DOHH2 (cell line): ENCODE data around the gene ZNF32.

Source experiments
- H3F3A ChIP-seq: fragments of 200-600 bp; sonication (generic), shearing (Covaris generic); 2 replicates; pipeline ENCODE4 v1.6.0; 2016; ENCODE audit warnings: antibody characterized with exemption, mild to moderate bottlenecking; ENCODE audit not compliant: control insufficient read depth, insufficient read depth
- H3K27ac ChIP-seq: fragments of 200-600 bp; sonication (generic); 2 replicates; pipeline ENCODE4 v1.5.1; 2014; ENCODE audit warnings: low read depth, mild to moderate bottlenecking, low read length, moderate library complexity
- H3K27me3 ChIP-seq: fragments of 200-600 bp; sonication (generic); 2 replicates; pipeline ENCODE4 v1.6.1; 2014; ENCODE audit warnings: mild to moderate bottlenecking, low read length, mixed read lengths; ENCODE audit not compliant: control insufficient read depth
- H3K36me3 ChIP-seq: fragments of 200-600 bp; sonication (generic); 2 replicates; pipeline ENCODE4 v1.6.1; 2014; ENCODE audit warnings: mild to moderate bottlenecking, low read length, moderate library complexity, mixed read lengths; ENCODE audit not compliant: control insufficient read depth
- H3K4me1 ChIP-seq: fragments of 200-600 bp; sonication (generic); 2 replicates; pipeline ENCODE4 v1.6.1; 2014; ENCODE audit warnings: mild to moderate bottlenecking, low read length, mixed read lengths; ENCODE audit not compliant: control insufficient read depth
- H3K4me2 ChIP-seq: fragments of 200-600 bp; sonication (generic); 2 replicates; pipeline ENCODE4 v1.6.0; 2014; ENCODE audit warnings: mild to moderate bottlenecking, low read length, moderate library complexity
- H3K4me3 ChIP-seq: fragments of 200-600 bp; sonication (generic); 2 replicates; pipeline ENCODE4 v1.5.1; 2014; ENCODE audit warnings: mild to moderate bottlenecking, low read length, mixed read lengths
- H3K79me2 ChIP-seq: fragments of 200-600 bp; sonication (generic); 2 replicates; pipeline ENCODE4 v1.6.1; 2014; ENCODE audit warnings: mild to moderate bottlenecking, low read length, mixed read lengths; ENCODE audit not compliant: control insufficient read depth
- H3K9me2 ChIP-seq: fragments of 200-600 bp; sonication (generic); replicated peaks from 2 replicates; pipeline ENCODE4 v1.6.1; 2014; ENCODE audit warnings: mild to moderate bottlenecking, low read length, mixed read lengths; ENCODE audit not compliant: control insufficient read depth
- H3K9me3 ChIP-seq: fragments of 200-600 bp; sonication (generic); 2 replicates; pipeline ENCODE4 v1.6.1; 2014; ENCODE audit warnings: antibody characterized with exemption, low read length, mixed read lengths; ENCODE audit not compliant: control insufficient read depth, insufficient read depth
- H4K20me1 ChIP-seq: fragments of 200-600 bp; sonication (generic); 2 replicates; pipeline ENCODE4 v1.6.0; 2014; ENCODE audit warnings: low read depth, mild to moderate bottlenecking, antibody characterized with exemption, low read length, moderate library complexity; ENCODE audit not compliant: control insufficient read depth, insufficient read depth
- EZH2phosphoT487 ChIP-seq: fragments of 200-600 bp; sonication (generic); IDR thresholded peaks from 2 replicates; pipeline ENCODE4 v1.6.1; 2017; ENCODE audit warnings: borderline replicate concordance, mild to moderate bottlenecking, antibody characterized with exemption, low read length, moderate library complexity, mixed read lengths
- TF ChIP-seq, protein P1 (sequence below): fragments of 200-600 bp; sonication (generic); IDR thresholded peaks from one replicate; pipeline ENCODE4 v1.5.1; 2014; ENCODE audit warnings: antibody characterized with exemption, mild to moderate bottlenecking, low read depth, low read length; ENCODE audit not compliant: poor library complexity, severe bottlenecking

The ZNF32 gene

DNA sequence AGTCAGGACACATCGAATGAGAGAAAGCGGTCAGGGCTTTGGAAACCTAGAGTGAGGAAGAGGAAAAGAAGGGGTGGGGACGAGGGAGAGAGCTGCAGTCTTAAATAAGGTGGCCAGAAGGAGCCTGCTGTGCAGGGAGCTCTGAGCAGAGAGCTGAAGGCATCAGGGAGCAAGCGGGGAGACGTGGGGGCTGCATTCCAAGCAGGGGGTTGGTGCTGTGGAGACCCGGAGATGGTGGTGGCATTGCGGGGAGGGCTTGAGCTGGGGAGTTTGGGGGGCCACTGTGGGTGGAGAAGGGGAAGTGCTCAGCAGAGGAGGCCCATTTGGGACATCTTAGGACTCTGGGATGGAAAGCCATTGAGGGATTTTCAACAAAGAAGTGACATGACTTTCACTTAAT, 38.7 kb upstream of the ZNF32 start:
- Histone ChIP-seq H3K79me2 (no peaks in the 10 kb centered on the region), H3K4me3 (no peak overlapping the region), H3K4me1 (no peaks in the 10 kb centered on the region), H3K27me3 (no peaks in the 10 kb centered on the region), H3F3A (no peaks in the 10 kb centered on the region), H3K9me2 (no peaks in the 10 kb centered on the region), H3K27ac (no peak overlapping the region), H3K36me3 (no peaks in the 10 kb centered on the region), H3K9me3 (no peaks in the 10 kb centered on the region), H4K20me1 (no peaks in the 10 kb centered on the region), H3K4me2 (no peak overlapping the region)
- TF ChIP-seq, protein P1, sequence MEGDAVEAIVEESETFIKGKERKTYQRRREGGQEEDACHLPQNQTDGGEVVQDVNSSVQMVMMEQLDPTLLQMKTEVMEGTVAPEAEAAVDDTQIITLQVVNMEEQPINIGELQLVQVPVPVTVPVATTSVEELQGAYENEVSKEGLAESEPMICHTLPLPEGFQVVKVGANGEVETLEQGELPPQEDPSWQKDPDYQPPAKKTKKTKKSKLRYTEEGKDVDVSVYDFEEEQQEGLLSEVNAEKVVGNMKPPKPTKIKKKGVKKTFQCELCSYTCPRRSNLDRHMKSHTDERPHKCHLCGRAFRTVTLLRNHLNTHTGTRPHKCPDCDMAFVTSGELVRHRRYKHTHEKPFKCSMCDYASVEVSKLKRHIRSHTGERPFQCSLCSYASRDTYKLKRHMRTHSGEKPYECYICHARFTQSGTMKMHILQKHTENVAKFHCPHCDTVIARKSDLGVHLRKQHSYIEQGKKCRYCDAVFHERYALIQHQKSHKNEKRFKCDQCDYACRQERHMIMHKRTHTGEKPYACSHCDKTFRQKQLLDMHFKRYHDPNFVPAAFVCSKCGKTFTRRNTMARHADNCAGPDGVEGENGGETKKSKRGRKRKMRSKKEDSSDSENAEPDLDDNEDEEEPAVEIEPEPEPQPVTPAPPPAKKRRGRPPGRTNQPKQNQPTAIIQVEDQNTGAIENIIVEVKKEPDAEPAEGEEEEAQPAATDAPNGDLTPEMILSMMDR = no peak
- TF ChIP-seq EZH2phosphoT487 = no peak

DNA sequence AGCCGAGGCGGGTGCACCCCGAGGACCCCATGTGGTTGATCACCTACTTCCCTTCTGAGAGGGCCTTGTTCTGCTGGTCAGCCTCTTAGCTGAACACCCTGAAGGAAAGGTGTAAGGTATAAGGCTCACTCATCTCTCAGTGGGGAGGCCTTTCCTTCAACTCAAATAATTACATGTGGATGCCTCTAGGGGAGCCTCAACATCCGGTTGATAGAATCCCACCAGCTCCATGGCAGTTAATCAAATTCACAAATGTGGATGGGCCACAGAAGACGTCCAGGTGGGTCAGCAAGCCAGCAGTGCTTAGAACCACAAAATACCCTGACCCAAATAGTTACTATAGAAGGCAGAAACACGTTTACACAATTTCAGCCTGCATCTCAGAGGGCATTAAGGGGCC, 37.7 kb upstream of the ZNF32 start:
- TF ChIP-seq, protein P1 = peak; percentile 22
- TF ChIP-seq EZH2phosphoT487 = no peak
- Histone ChIP-seq H3K9me3 (no peaks in the 10 kb centered on the region), H3K79me2 (no peaks in the 10 kb centered on the region), H3K4me1 (no peaks in the 10 kb centered on the region), H3K27me3 (no peaks in the 10 kb centered on the region), H3K27ac (no peak overlapping the region), H3K4me3 (no peak overlapping the region), H4K20me1 (no peaks in the 10 kb centered on the region), H3F3A (no peaks in the 10 kb centered on the region), H3K4me2 (no peak overlapping the region), H3K9me2 (no peaks in the 10 kb centered on the region), H3K36me3 (no peaks in the 10 kb centered on the region)

DNA sequence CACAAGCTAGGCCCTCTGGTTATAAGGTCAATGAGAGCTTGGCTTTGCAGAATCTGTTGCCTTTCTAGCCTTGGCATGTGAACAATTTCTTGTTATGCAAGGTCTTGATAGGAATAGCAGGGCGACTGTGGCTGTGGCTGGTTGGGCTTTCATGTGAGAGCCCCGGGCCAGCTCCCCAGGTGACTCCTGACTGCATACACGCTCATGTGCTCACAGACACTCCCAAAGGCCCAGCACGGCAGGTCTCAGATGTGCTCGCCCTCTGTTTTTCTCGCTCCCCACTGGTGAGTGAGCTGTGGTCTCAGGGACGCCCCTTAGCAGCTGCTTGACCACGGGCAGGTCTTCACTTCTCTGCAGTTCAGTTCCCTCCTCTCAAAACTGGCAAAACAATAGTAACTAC, 37.1 kb upstream of the ZNF32 start:
- no peaks in the 10 kb centered on the region for H3F3A ChIP-seq
- H3K9me3 ChIP-seq = no peaks in the 10 kb centered on the region
- no peaks in the 10 kb centered on the region for H4K20me1 ChIP-seq
- no peak overlapping the region for H3K4me2 ChIP-seq
- H3K4me1 ChIP-seq = no peaks in the 10 kb centered on the region
- TF ChIP-seq, protein P1 = no peak
- TF ChIP-seq EZH2phosphoT487 = no peak
- H3K4me3 ChIP-seq = no peak overlapping the region
- no peak overlapping the region for H3K27ac ChIP-seq
- no peaks in the 10 kb centered on the region for H3K9me2 ChIP-seq
- H3K79me2 ChIP-seq = no peaks in the 10 kb centered on the region
- no peaks in the 10 kb centered on the region for H3K27me3 ChIP-seq
- no peaks in the 10 kb centered on the region for H3K36me3 ChIP-seq

DNA sequence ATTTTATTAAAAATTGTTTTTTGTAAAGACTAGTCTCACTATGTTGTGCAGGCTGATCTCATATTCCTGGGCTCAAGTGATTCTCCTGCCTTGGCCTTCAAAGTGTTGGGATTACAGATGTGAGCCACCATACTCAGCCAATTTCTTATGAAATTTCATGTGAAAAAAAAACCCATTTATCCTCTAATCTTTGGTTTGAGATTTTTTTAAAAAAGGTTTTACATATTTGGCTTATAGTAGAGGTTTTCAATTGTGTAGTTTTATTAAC, 35.5 kb upstream of the ZNF32 start:
- H3K4me1 ChIP-seq = no peaks in the 10 kb centered on the region
- H3K36me3 ChIP-seq = no peaks in the 10 kb centered on the region
- no peaks in the 10 kb centered on the region for H3K79me2 ChIP-seq
- no peak overlapping the region for H3K4me2 ChIP-seq
- H3K27ac ChIP-seq = no peak overlapping the region
- no peaks in the 10 kb centered on the region for H3K27me3 ChIP-seq
- H4K20me1 ChIP-seq = no peaks in the 10 kb centered on the region
- no peaks in the 10 kb centered on the region for H3K9me2 ChIP-seq
- no peak for TF ChIP-seq EZH2phosphoT487
- TF ChIP-seq, protein P1 = no peak
- H3K9me3 ChIP-seq = no peaks in the 10 kb centered on the region
- no peak overlapping the region for H3K4me3 ChIP-seq
- no peaks in the 10 kb centered on the region for H3F3A ChIP-seq
